Cardiac fibroblast (primary cell): ENCODE data around the gene PTPN5.

Experiments used
- DNase-seq, 2 donors: peaks; one replicate each; pipeline versions ENCODE4 v3.0.0 to v3.0.0-alpha.2; 2010; ENCODE audit warnings: low read depth in 2 of 2
- H3K4me3 ChIP-seq, 2 donors: replicated peaks in 1 of 2; 1 replicate in 1 of 2; 2 replicates in 1 of 2; pipeline ENCODE4 v1.5.1; 2011; ENCODE audit warnings: low read depth in 2 of 2, low read length in 2 of 2, mild to moderate bottlenecking in 2 of 2, moderate library complexity in 1 of 2
- TF ChIP-seq, protein P1 (sequence below): IDR thresholded peaks from one replicate; pipeline ENCODE4 v1.5.1; 2011; ENCODE audit warnings: low read depth, mild to moderate bottlenecking, low read length, inconsistent platforms

Gene PTPN5

DNA sequence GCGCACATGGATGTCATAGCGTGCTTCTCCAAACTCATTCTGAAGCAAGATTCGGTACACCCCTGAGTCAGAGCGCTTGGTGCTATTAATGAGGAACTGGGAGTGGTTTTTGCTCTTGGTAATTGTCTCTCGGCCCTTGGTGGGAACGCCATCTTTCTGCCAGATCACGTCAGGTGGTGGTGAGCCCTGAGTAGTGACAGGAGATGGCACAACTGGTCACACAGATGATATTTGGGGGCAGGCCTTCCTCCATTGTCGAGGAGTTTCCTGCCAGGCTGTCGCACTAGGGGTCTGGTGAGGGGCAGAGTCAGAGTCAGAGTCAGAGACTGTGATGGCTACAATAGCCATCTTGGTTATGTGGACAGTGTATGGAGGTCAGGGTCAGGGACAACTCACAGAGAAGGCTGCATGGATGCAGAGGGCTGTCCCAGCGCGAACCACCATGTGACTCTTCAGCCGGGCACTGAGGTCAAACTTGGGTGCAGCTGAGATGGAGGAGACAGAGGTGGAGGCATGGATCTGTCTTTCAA, 83.7 kb downstream of the PTPN5 start:
- TF ChIP-seq, protein P1, sequence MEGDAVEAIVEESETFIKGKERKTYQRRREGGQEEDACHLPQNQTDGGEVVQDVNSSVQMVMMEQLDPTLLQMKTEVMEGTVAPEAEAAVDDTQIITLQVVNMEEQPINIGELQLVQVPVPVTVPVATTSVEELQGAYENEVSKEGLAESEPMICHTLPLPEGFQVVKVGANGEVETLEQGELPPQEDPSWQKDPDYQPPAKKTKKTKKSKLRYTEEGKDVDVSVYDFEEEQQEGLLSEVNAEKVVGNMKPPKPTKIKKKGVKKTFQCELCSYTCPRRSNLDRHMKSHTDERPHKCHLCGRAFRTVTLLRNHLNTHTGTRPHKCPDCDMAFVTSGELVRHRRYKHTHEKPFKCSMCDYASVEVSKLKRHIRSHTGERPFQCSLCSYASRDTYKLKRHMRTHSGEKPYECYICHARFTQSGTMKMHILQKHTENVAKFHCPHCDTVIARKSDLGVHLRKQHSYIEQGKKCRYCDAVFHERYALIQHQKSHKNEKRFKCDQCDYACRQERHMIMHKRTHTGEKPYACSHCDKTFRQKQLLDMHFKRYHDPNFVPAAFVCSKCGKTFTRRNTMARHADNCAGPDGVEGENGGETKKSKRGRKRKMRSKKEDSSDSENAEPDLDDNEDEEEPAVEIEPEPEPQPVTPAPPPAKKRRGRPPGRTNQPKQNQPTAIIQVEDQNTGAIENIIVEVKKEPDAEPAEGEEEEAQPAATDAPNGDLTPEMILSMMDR, result no peak
- DNase-seq, result no peak
- no peak overlapping the region for H3K4me3 ChIP-seq

DNA sequence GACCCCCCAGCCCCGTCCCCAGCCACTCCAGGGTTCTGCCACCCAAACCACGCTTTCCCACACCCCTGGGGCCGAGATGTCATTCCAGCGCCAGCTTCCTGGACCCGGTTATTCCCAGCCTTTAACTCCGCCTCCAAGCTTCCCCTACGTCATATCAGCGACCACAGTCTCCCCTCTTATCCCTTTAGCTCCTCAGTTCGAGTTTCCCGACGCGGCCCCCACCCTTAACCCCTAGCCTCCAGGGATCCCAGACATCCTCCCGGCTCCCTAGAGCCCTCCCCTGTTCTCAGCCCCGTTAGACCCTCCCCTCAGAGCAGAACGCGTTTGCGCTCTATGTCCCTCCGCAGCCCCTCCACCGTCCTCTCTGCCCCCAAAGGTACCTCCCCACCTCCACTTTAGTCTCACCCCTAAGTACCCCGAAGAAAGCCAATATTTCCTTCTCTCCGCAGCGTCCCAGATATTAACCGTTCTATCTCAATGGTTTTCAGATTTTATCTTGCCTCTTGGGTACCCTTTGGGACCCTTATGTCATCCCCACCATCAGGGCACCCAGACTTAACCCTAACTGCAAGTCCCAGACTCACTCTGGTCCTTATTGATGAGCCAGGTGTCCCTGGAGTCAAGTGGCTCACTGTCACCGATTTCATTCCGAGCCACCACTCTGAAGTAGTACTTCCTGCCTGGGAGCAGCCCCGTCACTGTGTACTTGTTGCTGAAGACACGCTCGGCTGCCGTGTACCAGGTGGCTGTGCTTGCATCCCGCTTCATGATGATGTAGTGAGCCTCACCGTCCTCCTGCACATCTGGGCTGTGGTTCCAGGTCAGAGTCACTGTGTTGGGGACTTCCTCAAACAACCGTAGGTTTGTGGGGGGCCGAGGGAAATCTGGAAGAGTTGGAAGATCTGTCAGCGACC, 85.0 kb downstream of the PTPN5 start:
- peak overlapping the region; percentile 35 for H3K4me3 ChIP-seq
- TF ChIP-seq, protein P1, result no peak
- peak in 1 of 2 donors; percentile 26 for DNase-seq

DNA sequence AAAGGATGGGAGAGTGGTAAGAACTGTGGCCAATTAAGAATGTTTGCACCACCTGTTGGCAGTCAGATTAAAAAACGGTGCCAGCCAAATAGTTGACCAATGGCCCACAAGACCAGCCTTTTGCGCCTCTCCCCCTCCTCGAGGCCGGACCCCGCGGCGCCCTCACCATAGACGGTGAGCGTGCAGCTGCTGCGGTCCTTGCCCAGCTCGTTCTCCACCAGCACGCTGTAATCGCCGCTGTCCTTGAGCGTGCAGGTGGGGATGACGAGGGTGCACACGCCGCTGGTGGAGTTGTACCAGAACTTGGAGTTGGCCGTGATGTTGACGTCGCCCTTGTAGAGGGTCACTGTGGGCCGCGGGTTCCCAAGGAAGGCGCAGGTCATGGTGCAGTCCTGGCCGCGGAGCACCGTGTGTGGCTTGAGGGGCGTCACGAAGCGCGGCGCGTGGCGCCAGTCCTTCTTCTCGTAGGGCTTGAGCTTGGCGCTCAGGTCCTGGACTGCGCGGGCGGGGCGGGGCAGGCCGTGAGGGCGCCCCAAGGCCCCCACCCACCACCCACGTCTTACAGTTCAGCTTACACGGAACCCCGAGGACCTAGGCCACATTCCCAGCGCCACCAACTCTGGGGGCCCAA, 85.8 kb downstream of the PTPN5 start:
- no peak for DNase-seq
- peak overlapping the region; percentile 23 to 24 for H3K4me3 ChIP-seq

DNA sequence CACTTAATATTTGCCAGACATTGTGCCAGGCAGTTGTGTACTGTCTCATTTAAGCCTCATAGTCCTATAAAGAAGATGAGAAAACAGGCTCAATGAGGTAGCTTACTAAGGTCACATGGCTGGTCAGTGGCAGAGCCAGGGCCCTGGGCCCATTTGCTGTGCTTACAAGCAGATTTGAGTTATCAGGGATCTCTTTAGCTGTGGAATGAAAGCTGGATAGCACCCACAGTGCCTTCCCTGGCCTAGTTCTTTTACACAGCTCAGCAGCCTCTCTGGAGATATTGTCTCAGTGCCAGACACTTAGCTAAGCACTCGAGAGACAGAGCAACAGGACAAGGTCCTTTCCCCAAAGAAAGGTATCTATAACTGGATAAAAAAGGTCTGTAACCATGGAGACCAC, 86.9 kb downstream of the PTPN5 start:
- no peak for DNase-seq
- H3K4me3 ChIP-seq, result no peak overlapping the region
- TF ChIP-seq, protein P1, result no peak

More for the DNA sequence above, 85.8 kb downstream of the PTPN5 start:
- TF ChIP-seq, protein P1, result no peak

DNA sequence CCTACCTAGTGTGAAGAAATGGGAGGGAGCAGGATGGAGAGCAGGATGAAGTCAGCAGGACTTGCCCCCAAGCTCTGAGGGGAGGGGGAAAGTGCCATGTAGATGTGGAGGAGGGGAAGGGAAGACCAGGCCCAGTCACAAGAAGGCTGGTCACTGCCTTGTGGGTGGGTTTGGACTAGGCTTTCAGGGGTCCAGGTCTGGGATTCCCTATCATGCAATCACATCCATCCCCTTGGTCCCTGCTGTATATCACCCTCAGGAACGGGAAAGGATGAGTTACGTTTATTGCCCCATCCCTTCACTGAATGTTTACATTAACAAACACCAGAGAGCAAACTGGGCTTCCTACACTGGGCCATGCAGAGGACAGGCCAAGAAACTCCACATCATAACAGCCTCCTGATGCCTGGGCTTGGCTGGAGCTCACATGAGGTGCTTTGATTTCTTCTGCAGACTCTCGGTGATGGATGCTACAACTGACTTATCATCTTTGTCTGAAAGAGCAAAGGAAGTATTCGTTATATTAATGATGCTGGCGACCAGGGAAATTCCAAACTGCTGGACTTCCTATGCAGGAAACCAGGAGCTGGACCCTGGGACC, 87.5 kb downstream of the PTPN5 start:
- TF ChIP-seq, protein P1, result no peak
- no peak for DNase-seq
- H3K4me3 ChIP-seq, result no peak overlapping the region

DNA sequence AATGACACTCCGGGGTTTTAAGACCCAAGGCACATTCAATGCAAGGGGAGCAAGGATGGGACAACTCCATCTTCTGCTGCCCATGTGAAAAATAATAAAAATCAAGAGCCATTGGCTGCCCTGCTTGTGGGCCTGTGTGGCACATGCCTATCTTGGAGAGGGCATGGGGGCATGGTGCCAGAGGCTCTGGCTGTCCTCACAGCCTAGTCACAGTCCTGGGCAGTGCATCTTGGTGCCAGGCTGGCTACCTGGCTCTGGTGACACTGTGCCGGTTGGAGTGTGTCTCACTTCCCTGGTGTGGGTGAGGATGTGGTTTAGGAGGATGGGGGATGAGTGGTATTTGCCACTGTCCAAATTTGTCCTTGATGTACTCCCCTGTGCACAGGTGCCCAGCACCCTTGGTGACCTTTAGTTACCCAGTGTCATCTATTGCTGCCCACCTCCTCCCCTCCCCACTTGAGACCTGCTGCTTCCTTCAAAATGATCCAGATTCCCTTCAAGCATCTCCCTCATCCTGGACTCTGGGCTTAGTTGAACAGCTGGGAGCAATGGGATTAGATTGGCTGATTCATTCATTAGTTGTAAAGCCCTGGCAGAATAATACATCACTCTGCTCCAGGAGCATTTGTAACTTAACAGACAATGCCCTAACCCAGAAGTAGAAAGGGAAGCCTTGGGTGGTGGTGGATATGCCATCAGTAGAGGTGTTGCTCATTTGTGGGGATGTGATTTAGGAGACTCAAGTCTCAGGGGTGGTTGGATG, 88.4 kb downstream of the PTPN5 start:
- no peak for DNase-seq
- TF ChIP-seq, protein P1, result no peak
- H3K4me3 ChIP-seq, result no peak overlapping the region
